Body of pancreas (tissue), 4 donors: ENCODE data around the gene SLX9.

ENCODE experiments used
- CTCF ChIP-seq, 7 experiments: fragments of 450-650 bp in 4 of 7; fragments of 200-600 bp in 3 of 7; sonication (generic) in 3 of 7; IDR thresholded peaks; one replicate each; pipeline ENCODE4 v1.5.1; 2016 to 2019; ENCODE audit warnings: antibody characterized with exemption in 7 of 7
- POLR2A ChIP-seq, 3 donors: fragments of 450-650 bp; IDR thresholded peaks; one replicate each; pipeline ENCODE4 v1.6.1; 2016; ENCODE audit warnings: antibody characterized with exemption in 3 of 3, mild to moderate bottlenecking in 2 of 3

- no peak for TF ChIP-seq CTCF (IDR thresholded peaks at IDR 0.05)
- TF ChIP-seq POLR2A (IDR thresholded peaks at IDR 0.05): no peak
Observed at GRCh38 chr21:45016031-45016405, 76.2 kb downstream of the SLX9 start.
